HEK293T (cell line): ENCODE results near the gene ELL.
"Not testable (repeated sequence)": the region's sequence is repeated elsewhere in the genome, so short reads cannot be mapped to it uniquely, and the experiment has no call there.

Experiments
- CTCF ChIA-PET: fragments of 350-600 bp; formaldehyde crosslinking; extraction: SDS; loops from one replicate; lab custom pipeline; 2021; ENCODE audit warnings: antibody characterized with exemption, inconsistent platforms; lab: Yijun Ruan, JAX
- POLR2A ChIA-PET: fragments of 350-600 bp; formaldehyde crosslinking; extraction: SDS; loops from one replicate; lab custom pipeline; 2020; ENCODE audit warnings: antibody characterized with exemption, inconsistent platforms; lab: Yijun Ruan, JAX
- DNase-seq: peaks from one replicate; pipeline ENCODE4 v3.0.0; 2012; ENCODE audit warnings: mixed read lengths; ENCODE audit errors: extremely low spot score
- ARNT ChIP-seq: fragments of 450-650 bp; IDR thresholded peaks from 2 replicates; pipeline ENCODE4 v1.6.1; 2017; ENCODE audit warnings: mild to moderate bottlenecking
- BHLHE40 ChIP-seq: fragments of 450-650 bp; IDR thresholded peaks from 2 replicates; pipeline ENCODE4 v1.6.1; 2016; ENCODE audit warnings: mild to moderate bottlenecking, moderate library complexity, borderline replicate concordance
- CTBP1 ChIP-seq: fragments of 450-650 bp; IDR thresholded peaks from 2 replicates; pipeline ENCODE4 v1.6.1; 2016; ENCODE audit warnings: borderline replicate concordance
- ELF4 ChIP-seq: fragments of 450-650 bp; IDR thresholded peaks from 2 replicates; pipeline ENCODE4 v1.6.1; 2017; ENCODE audit warnings: antibody characterized with exemption
- FOXA1 ChIP-seq: fragments of 450-650 bp; IDR thresholded peaks from 2 replicates; pipeline ENCODE4 v1.6.1; 2016; ENCODE audit warnings: mild to moderate bottlenecking
- FOXK2 ChIP-seq: fragments of 450-650 bp; IDR thresholded peaks from 2 replicates; pipeline ENCODE4 v1.6.1; 2016; ENCODE audit warnings: mild to moderate bottlenecking
- FOXM1 ChIP-seq: fragments of 450-650 bp; IDR thresholded peaks from 2 replicates; pipeline ENCODE4 v1.6.1; 2017; ENCODE audit warnings: mild to moderate bottlenecking, borderline replicate concordance
- HDGF ChIP-seq: fragments of 450-650 bp; IDR thresholded peaks from 2 replicates; pipeline ENCODE4 v1.6.1; 2017; ENCODE audit warnings: antibody characterized with exemption, borderline replicate concordance
- L3MBTL2 ChIP-seq: fragments of 450-650 bp; conservative IDR thresholded peaks from 2 replicates; pipeline ENCODE4 v1.6.1; 2016; ENCODE audit warnings: mild to moderate bottlenecking
- LEF1 ChIP-seq: fragments of 450-650 bp; IDR thresholded peaks from 2 replicates; pipeline ENCODE4 v1.6.1; 2017; ENCODE audit warnings: mild to moderate bottlenecking, borderline replicate concordance
- NFRKB ChIP-seq: fragments of 450-650 bp; IDR thresholded peaks from 2 replicates; pipeline ENCODE4 v1.6.1; 2016; ENCODE audit warnings: mild to moderate bottlenecking, moderate library complexity
- SP1 ChIP-seq: fragments of 450-650 bp; IDR thresholded peaks from 2 replicates; pipeline ENCODE4 v1.6.1; 2017
- SUZ12 ChIP-seq: fragments of 450-650 bp; IDR thresholded peaks from 2 replicates; pipeline ENCODE4 v1.6.1; 2016; ENCODE audit warnings: mild to moderate bottlenecking
- TARDBP ChIP-seq: fragments of 450-650 bp; IDR thresholded peaks from 2 replicates; pipeline ENCODE4 v1.6.1; 2016
- ZNF384 ChIP-seq: fragments of 450-650 bp; IDR thresholded peaks from 2 replicates; pipeline ENCODE4 v1.6.1; 2016
- TF ChIP-seq, protein P1 (sequence below): fragments of 450-650 bp; IDR thresholded peaks from 2 replicates; pipeline ENCODE4 v1.6.1; 2016

ELL gene

DNA sequence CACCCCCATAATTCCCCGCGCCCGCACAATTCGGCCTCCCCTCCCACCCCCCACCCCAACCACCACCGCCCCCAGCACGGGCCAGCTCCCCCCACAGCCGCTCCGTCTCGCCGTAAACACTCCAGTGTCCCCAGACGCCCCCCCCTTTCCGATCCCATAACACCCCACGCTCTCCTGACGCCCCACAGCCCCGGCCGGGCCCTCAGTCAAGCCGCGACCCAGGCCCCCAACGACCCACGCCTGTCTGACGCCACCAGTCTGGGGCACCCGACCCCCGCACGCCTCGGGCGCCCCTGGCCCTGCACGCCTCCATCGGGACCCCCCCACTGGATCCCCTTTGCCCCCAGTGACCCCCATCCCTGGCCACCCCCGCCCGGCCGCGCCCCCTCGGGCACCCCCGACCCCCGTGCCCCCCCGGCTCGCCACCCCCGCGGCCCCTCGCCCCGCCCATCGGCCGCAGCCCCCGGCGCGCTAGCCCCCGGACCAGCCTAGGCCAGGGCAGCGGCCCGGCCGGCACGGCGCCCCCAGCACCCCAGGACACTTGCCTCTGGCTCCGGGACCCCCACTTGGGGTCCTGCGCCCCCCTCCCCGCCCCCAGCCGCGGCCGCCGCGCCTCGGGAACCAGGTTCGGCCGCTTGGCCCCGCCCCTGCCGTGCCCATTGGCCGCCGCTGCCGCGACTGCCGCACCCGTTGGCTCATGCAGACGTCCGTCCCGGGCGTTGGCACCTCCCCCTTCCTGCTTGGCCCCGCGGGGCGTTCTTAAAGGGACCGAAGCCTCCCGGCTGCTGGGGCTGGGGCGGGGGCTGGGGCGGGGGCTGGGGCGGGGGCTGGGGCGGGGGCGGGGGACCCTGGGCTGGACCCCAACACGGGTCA lies 21.3 kb upstream of the ELL start, which contains the start of gene FKBP8:
Gene FKBP8 (minus strand): TSS at position 633 of the 873 bp plus-strand sequence. CDS start 1,603 bp downstream, outside the sequence.
- ChIA-PET POLR2A (interaction anchor here (1.0 to 1.8 kb wide), 6 partner anchors 14 to 46 kb away, joined by 3 to 18 read pairs (median 4); partner anchors contain the start of genes ELL and KXD1), CTCF (interaction anchor here (1.1 kb wide), 1 partner anchor 12 kb away, joined by 3 read pairs; no protein-coding TSS in a partner anchor)
- DNase-seq, result peak; percentile 96
- TF ChIP-seq L3MBTL2, result no peak
- TF ChIP-seq SUZ12, result no peak
- TF ChIP-seq, protein P1, sequence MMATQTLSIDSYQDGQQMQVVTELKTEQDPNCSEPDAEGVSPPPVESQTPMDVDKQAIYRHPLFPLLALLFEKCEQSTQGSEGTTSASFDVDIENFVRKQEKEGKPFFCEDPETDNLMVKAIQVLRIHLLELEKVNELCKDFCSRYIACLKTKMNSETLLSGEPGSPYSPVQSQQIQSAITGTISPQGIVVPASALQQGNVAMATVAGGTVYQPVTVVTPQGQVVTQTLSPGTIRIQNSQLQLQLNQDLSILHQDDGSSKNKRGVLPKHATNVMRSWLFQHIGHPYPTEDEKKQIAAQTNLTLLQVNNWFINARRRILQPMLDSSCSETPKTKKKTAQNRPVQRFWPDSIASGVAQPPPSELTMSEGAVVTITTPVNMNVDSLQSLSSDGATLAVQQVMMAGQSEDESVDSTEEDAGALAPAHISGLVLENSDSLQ, result peak; percentile 98
- no peak for TF ChIP-seq FOXK2
- no peak for TF ChIP-seq SP1

DNA sequence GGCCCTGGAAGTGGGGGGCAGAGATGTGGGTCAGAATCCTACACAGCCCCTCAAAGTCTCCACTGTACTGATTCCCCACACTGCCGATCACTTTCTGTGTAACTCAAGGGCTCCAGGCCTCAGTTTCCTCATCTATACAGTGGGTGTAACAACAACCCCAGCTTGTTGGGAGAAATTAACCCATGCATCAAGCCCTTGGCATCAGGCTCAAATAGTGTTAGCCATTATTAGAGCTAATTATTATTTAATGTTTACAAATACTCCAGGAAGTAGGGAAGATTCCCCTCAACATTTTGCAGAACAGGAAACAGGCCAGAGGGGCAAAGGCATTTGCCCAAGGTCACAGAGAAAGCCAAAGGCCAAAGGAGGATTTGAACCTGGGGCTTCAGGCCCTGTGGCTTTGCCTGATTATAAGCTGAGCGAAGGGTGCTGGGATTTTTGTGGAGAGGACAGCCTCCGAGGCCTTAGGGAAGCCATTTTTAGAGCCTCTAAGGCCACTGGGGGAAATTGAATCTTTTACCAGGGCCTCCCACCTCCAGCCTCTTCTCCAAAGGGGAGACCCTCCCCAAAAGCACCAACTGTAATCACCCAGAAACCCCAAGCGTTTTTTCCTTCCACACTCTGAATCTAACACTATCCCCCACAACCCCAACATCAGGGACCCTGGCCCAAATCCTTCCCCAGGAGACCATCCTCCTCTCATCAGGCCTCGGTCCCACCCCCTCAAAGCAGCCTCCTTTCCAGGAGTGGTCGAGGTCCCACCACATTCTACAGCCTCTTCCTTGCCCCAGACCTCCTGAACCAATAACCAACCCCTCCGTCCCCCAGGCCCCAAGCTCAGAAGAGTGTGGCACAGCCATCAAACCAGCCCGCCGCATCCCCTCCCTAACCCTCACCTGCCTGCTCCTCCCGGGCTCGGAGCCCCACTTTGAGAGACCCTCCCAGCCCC lies 20.4 kb upstream of the ELL start:
- ChIA-PET POLR2A (interaction anchor here (1.0 to 1.3 kb wide), 4 partner anchors 16 to 29 kb away, joined by 3 to 5 read pairs (median 4); no protein-coding TSS in a partner anchor), CTCF (interaction anchor here (1.1 kb wide), 1 partner anchor 13 kb away, joined by 3 read pairs; no protein-coding TSS in a partner anchor)
- DNase-seq, result no peak
- TF ChIP-seq L3MBTL2, result no peak
- no peak for TF ChIP-seq SUZ12
- TF ChIP-seq, protein P1, result no peak
- no peak for TF ChIP-seq LEF1
- TF ChIP-seq TARDBP, result no peak
- no peak for TF ChIP-seq ELF4
- TF ChIP-seq BHLHE40, result no peak
- no peak for TF ChIP-seq FOXK2
- TF ChIP-seq FOXM1, result no peak
- no peak for TF ChIP-seq NFRKB
- TF ChIP-seq SP1, result no peak
- TF ChIP-seq HDGF, result no peak
- TF ChIP-seq CTBP1, result no peak
- no peak for TF ChIP-seq ARNT
- no peak for TF ChIP-seq ZNF384
- no peak for TF ChIP-seq FOXA1

DNA sequence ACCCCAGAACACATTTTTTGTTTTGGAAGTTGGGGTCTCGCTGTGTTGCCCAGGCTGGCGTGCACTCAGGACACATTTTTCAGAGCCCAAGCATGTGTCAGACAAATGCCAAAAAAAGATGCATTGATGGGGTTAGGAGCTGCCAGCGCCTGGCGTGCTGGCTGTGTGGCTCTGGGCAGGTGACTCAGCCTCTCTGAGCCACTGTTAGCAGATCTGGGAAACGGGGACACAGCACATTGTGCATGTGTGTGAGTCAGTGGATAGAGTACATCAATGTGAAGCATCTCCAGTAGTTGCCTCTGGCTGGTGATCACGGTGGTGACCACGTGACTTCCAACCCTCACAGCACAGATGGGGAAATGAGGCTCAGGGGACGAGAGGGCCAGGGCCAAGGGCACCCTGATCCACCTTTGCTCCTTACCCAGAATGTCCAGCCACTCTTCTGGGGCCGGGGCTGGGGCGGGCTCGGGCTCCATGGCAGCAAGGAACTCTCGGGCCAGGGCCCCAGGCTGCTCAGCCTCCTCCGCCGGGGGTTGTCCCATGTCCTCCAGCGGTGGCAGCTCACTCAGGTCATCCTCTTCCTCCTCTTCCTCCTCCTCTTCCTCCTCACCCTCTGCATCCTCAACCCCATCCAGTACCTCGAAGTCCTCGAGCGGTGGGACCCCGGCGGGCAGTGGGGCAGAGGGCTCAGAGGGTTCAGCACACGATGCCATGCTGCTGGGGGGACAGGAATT lies 19.6 kb upstream of the ELL start:
- TF ChIP-seq ARNT, result no peak
- no peak for TF ChIP-seq FOXK2
- TF ChIP-seq TARDBP, result no peak
- no peak for TF ChIP-seq HDGF
- TF ChIP-seq CTBP1, result no peak
- TF ChIP-seq LEF1, result no peak
- no peak for TF ChIP-seq SUZ12
- POLR2A ChIA-PET, result interaction anchor here (1.3 kb wide), 1 partner anchor 30 kb away, joined by 4 read pairs; no protein-coding TSS in a partner anchor
- CTCF ChIA-PET, result no interaction called here
- DNase-seq, result no peak

DNA sequence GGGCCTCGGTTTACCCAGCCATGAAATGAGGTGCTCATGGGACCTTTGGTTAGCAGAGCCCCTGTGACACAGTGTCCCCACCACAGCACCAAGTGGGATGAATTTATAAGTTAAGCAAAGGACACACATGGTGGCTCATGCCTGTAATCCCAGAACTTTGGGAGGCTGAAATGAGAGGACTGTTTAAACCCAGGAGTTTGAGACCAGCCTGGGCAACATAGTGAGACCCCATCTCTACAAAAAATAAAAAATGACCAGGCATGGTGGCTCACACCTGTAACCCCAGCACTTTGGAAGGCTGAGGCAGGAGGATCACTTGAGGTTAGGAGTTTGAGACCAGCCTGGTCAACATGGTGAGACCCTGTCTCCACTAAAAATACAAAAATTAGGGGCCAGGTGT lies 18.3 kb upstream of the ELL start:
- DNase-seq, POLR2A ChIA-PET, CTCF ChIA-PET: not testable (repeated sequence)

DNA sequence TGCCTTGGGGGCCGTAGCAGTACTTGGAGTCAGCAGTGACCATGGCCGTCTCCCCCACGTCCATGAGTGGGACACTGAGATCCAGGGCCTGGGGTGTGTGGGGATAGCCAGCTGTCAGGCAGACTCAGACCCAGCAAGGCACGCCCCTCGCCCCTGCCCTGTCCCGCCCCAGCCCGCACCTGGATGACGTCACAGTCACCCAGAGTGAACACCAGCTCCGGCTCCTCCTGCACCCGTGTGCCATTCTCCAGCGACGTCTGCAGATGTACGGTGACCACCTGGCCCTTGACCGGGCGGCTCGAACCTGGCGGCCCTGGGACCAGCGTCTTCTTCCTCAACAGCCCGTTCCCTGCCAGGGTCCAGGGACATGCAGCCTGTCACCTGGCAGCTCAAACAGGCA lies 17.5 kb upstream of the ELL start:
- ChIA-PET CTCF (interaction anchor here (0.6 kb wide), 1 partner anchor 103 kb away, joined by 4 read pairs; no protein-coding TSS in a partner anchor), POLR2A (interaction anchor here (1.0 to 1.3 kb wide), 2 partner anchors 12 to 18 kb away, joined by 4 to 5 read pairs; partner anchors contain the start of gene KXD1)
- no peak for TF ChIP-seq ZNF384
- TF ChIP-seq ELF4, result no peak
- no peak for TF ChIP-seq FOXA1
- no peak for TF ChIP-seq NFRKB
- no peak for TF ChIP-seq LEF1
- TF ChIP-seq BHLHE40, result no peak
- TF ChIP-seq TARDBP, result no peak
- no peak for TF ChIP-seq SP1
- no peak for TF ChIP-seq SUZ12
- TF ChIP-seq FOXK2, result no peak
- TF ChIP-seq L3MBTL2, result no peak
- no peak for TF ChIP-seq ARNT
- TF ChIP-seq CTBP1, result no peak
- TF ChIP-seq FOXM1, result no peak
- TF ChIP-seq, protein P1, result no peak
- no peak for TF ChIP-seq HDGF
- no peak for DNase-seq
